NCI-H526 treated with DMSO at 0.1 percent for 48 hours (cell line): Measurements from ENCODE around the gene HACD2.
A peak's percentile ranks its signal among the peaks of the same experiment; 100 is the strongest.

Experiments
- DNase-seq: peaks from one replicate; lab custom pipeline; 2025; lab: John Stamatoyannopoulos, UW

HACD2 gene

GRCh38 chr3:123481722-123482457 is 103.0 kb downstream of the HACD2 start:
- DNase-seq = no peak

- DNase-seq = no peak
Observed at GRCh38 chr3:123481071-123481470, 103.8 kb downstream of the HACD2 start.

GRCh38 chr3:123480428-123480827 is 104.4 kb downstream of the HACD2 start:
- no peak for DNase-seq

- no peak for DNase-seq
Observed at GRCh38 chr3:123479891-123480290, 105.0 kb downstream of the HACD2 start.

- DNase-seq = no peak
Observed at GRCh38 chr3:123478314-123478713, 106.5 kb downstream of the HACD2 start.

GRCh38 chr3:123476967-123477750 is 107.7 kb downstream of the HACD2 start:
- DNase-seq = no peak

- DNase-seq = no peak
Observed at GRCh38 chr3:123475786-123476185, 109.1 kb downstream of the HACD2 start.

GRCh38 chr3:123471106-123471505 is 113.7 kb downstream of the HACD2 start:
- DNase-seq = no peak

GRCh38 chr3:123469323-123469995 is 115.4 kb downstream of the HACD2 start:
- no peak for DNase-seq

- no peak for DNase-seq
Observed at GRCh38 chr3:123467046-123467445, 117.8 kb downstream of the HACD2 start.

- no peak for DNase-seq
Observed at GRCh38 chr3:123464211-123464610, 120.6 kb downstream of the HACD2 start.

- no peak for DNase-seq
Observed at GRCh38 chr3:123459862-123460261, 125.0 kb downstream of the HACD2 start.

- DNase-seq = no peak
Observed at GRCh38 chr3:123458255-123458654, 126.6 kb downstream of the HACD2 start.

GRCh38 chr3:123457841-123458240 is 127.0 kb downstream of the HACD2 start:
- DNase-seq = no peak

- no peak for DNase-seq
Observed at GRCh38 chr3:123453675-123454074, 131.2 kb downstream of the HACD2 start.

- no peak for DNase-seq
Observed at GRCh38 chr3:123451186-123451585, 133.7 kb downstream of the HACD2 start.

GRCh38 chr3:123449997-123450604 is 134.8 kb downstream of the HACD2 start:
- no peak for DNase-seq

GRCh38 chr3:123449102-123449996 is 135.5 kb downstream of the HACD2 start:
- peak; percentile 10 for DNase-seq

GRCh38 chr3:123448536-123449101 is 136.2 kb downstream of the HACD2 start, which contains the start of gene ADCY5:
TSS of gene ADCY5 (minus strand) at chr3:123449090. CDS start at chr3:123448545, 545 bp downstream.
- DNase-seq = no peak

- no peak for DNase-seq
Observed at GRCh38 chr3:123447749-123448517, 136.9 kb downstream of the HACD2 start.
